Nephron (organoid): Measurements from ENCODE around the gene SLC38A3.
"Not testable (repeated sequence)": the region's sequence is repeated elsewhere in the genome, so short reads cannot be mapped to it uniquely, and the experiment has no call there.

ENCODE experiments used
- H3K27ac Mint-ChIP-seq, 3 experiments: 2 replicates each; pipeline ENCODE4 v1.8.0; 2020; ENCODE audit warnings: mixed read lengths in 3 of 3, mild to moderate bottlenecking in 2 of 3, moderate library complexity in 1 of 3
- H3K27me3 Mint-ChIP-seq: 2 replicates; pipeline ENCODE4 v1.8.0; 2021; ENCODE audit warnings: low read depth, mild to moderate bottlenecking, moderate library complexity, mixed read lengths
- H3K36me3 Mint-ChIP-seq: 2 replicates; pipeline ENCODE4 v1.8.0; 2020; ENCODE audit warnings: low read depth, mixed read lengths
- H3K4me1 Mint-ChIP-seq: 2 replicates; pipeline ENCODE4 v1.8.0; 2020; ENCODE audit warnings: mixed read lengths
- H3K4me3 Mint-ChIP-seq, 3 experiments: 2 replicates each; pipeline ENCODE4 v1.8.0; 2020; ENCODE audit warnings: mild to moderate bottlenecking in 3 of 3, mixed read lengths in 3 of 3, moderate library complexity in 2 of 3
- H3K9me3 Mint-ChIP-seq: 2 replicates; pipeline ENCODE4 v1.8.0; 2020; ENCODE audit warnings: mixed read lengths
- TF ChIP-seq, protein P1 (sequence below), 3 experiments: fragments of 200-600 bp; sonication (generic); IDR thresholded peaks; one replicate each; pipeline ENCODE4 v1.5.0; 2021; ENCODE audit warnings: antibody characterized with exemption in 3 of 3; ENCODE audit not compliant: unreplicated experiment in 3 of 3

SLC38A3 gene

DNA sequence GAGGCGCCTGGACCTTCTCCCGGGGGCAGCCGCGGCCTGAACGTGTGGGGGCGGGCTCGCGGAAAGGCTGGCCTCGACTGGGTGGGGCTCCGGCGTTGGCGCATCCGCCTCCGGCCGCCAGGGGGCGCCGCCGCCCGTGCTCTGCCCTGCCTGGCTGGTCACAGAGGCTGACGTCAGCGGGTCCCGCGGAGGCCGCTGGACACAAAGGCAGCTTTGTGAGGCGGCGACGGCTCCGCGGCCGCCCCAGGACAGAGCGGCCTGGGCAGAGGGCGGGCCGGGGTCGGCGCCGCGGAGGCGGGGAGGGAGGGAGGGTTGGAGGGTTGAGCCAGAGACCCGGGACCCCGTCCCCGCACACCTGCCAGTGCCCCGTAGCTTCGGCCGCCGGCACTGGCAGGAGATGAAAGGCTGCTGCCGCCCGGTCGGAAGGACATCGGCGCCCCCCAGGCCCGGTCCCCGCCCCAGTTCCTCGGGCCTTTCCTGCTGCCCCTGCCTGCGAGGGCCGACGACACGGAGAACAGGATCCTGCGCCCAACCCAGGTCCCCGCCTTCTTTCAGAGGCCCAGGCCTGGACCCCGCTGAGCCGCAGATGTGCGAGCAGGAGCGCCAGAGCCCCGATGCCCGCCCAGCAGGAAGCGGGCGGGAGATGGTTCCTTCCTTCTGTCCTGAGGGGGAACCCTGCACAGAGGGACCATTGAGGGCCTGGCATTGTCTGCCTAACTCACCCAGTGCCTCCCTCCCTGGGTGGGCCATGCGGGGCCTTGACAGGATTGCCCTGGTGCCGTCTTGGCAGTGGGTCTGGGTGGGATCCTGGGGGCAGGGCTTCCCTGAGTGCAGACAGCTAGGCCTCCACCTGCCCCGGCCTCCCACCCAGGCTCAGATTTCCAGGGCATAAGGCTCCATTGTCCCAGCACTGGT lies 55.2 kb downstream of the SLC38A3 start:
- H3K4me1 Mint-ChIP-seq: peaks cover 55% of the 10 kb centered on the region
- H3K36me3 Mint-ChIP-seq: peaks cover 16% of the 10 kb centered on the region
- peak overlapping the region; percentile 97 to 99 (median 99) for H3K27ac Mint-ChIP-seq
- no peaks in the 10 kb centered on the region for H3K9me3 Mint-ChIP-seq
- peak overlapping the region; percentile 79 to 87 (median 87) for H3K4me3 Mint-ChIP-seq
- TF ChIP-seq, protein P1, sequence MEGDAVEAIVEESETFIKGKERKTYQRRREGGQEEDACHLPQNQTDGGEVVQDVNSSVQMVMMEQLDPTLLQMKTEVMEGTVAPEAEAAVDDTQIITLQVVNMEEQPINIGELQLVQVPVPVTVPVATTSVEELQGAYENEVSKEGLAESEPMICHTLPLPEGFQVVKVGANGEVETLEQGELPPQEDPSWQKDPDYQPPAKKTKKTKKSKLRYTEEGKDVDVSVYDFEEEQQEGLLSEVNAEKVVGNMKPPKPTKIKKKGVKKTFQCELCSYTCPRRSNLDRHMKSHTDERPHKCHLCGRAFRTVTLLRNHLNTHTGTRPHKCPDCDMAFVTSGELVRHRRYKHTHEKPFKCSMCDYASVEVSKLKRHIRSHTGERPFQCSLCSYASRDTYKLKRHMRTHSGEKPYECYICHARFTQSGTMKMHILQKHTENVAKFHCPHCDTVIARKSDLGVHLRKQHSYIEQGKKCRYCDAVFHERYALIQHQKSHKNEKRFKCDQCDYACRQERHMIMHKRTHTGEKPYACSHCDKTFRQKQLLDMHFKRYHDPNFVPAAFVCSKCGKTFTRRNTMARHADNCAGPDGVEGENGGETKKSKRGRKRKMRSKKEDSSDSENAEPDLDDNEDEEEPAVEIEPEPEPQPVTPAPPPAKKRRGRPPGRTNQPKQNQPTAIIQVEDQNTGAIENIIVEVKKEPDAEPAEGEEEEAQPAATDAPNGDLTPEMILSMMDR (IDR thresholded peaks at IDR 0.05; ENCODE audit: unreplicated experiment in 3 of 3): peak; percentile 96 to 98 (median 96)
- H3K27me3 Mint-ChIP-seq: no peaks in the 10 kb centered on the region

DNA sequence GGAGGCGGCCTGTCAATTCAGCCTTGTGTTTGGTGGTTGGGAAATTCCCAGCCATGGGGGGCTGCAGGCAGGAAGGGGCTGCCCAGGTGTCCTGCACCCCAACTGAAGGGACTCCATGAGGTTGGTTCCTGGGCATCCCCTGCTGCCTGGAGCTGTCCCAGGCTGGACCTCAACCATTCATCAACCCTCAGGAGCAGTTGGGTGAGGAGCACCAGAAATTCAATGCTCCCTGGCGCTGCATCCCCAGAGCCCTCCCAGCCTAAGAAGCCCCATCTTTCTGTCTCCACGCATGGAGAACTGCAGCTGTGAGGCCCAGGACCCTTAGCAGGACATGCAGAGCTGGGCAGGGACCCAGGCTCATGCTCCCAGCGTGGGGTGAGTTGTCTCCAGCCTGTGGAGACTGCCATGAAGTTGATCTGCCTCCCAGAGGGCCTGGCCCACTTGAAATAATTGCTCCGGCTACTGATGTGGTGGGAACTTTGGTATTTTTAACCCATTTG lies 55.9 kb downstream of the SLC38A3 start:
- H3K27me3 Mint-ChIP-seq: no peaks in the 10 kb centered on the region
- TF ChIP-seq, protein P1 (IDR thresholded peaks at IDR 0.05; ENCODE audit: unreplicated experiment in 3 of 3): no peak
- peak overlapping the region; percentile 74 to 86 (median 80) for H3K4me3 Mint-ChIP-seq
- peaks cover 60% of the 10 kb centered on the region for H3K4me1 Mint-ChIP-seq
- peak overlapping the region; percentile 97 to 99 (median 99) for H3K27ac Mint-ChIP-seq
- H3K36me3 Mint-ChIP-seq: peaks cover 16% of the 10 kb centered on the region
- no peaks in the 10 kb centered on the region for H3K9me3 Mint-ChIP-seq

DNA sequence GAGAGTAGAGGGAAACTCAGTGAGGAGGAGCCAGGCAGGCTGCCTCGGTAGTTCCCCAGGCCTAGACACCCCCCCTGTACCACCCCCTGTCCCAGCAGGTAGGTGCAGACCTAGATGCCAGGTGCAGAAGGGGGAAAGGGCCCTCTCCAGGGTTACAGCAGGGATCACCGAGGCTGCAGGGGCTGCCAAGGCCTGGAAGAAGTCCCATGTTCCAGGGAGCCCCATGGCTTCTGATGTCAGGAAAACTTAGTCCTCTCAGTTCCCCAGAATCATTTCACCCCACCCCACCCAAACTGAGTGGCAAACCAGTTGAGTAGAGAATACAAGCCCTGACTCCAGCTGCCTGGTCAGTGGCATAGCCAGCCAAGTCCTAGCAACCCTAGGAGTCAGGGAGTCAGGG lies 56.4 kb downstream of the SLC38A3 start:
- Mint-ChIP-seq H3K4me1 (peaks cover 63% of the 10 kb centered on the region), H3K27me3 (no peaks in the 10 kb centered on the region), H3K4me3 (peak overlapping the region; percentile 74 to 86 (median 80)), H3K27ac (peak overlapping the region; percentile 97 to 99 (median 99)), H3K9me3 (no peaks in the 10 kb centered on the region), H3K36me3 (peaks cover 11% of the 10 kb centered on the region)
- TF ChIP-seq, protein P1 (IDR thresholded peaks at IDR 0.05; ENCODE audit: unreplicated experiment in 3 of 3): no peak

DNA sequence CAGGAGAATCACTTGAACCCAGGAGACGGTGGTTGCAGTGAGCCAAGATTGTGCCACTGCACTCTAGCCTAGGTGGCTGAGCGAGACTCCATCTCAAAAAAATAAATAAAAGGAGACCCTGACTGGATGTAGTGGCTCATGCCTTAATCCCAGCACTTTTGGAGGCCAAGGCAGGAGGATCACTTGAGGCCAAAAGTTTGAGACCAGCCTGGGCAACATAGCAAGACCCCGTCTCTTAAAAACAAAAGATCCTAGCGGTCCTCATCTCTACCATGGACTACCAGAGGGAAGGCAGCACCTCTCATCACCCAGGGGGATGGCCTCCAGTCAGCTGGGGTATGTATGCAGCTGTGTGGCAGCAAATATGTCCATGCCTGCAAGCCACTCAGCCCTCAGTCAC lies 57.1 kb downstream of the SLC38A3 start:
- peak overlapping the region in 2 of 3 experiments; percentile 59 for H3K4me3 Mint-ChIP-seq
- H3K27ac Mint-ChIP-seq: peak overlapping the region; percentile 97 to 99 (median 99)
- H3K36me3 Mint-ChIP-seq, H3K9me3 Mint-ChIP-seq, H3K27me3 Mint-ChIP-seq: not testable (repeated sequence)
- H3K4me1 Mint-ChIP-seq: peaks cover 69% of the 10 kb centered on the region

DNA sequence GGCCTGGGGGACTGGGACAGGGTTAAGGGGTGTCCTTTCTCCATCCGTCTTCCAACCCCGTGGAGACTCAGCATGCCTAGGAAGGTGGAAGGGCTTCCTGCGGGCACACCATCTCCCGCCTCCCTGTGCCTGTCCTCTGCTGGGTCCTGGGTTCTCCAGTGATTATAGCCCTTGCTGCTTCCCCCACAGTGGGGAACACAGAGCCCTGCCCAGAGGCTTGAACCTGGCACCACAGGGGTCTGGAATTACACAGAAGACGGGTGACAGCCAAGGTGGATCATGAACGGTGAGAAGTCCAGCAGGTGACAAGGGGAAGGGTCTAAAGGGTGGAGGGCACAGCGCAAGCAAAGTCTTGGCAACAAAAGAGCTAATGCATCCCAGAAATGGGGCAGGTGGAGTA lies 57.7 kb downstream of the SLC38A3 start:
- Mint-ChIP-seq H3K36me3 (no peaks in the 10 kb centered on the region), H3K27ac (peak overlapping the region; percentile 97 to 99 (median 99)), H3K27me3 (no peaks in the 10 kb centered on the region), H3K4me1 (peaks cover 70% of the 10 kb centered on the region), H3K9me3 (no peaks in the 10 kb centered on the region), H3K4me3 (peak overlapping the region; percentile 5 to 59 (median 59))
- TF ChIP-seq, protein P1 (IDR thresholded peaks at IDR 0.05; ENCODE audit: unreplicated experiment in 3 of 3): no peak

DNA sequence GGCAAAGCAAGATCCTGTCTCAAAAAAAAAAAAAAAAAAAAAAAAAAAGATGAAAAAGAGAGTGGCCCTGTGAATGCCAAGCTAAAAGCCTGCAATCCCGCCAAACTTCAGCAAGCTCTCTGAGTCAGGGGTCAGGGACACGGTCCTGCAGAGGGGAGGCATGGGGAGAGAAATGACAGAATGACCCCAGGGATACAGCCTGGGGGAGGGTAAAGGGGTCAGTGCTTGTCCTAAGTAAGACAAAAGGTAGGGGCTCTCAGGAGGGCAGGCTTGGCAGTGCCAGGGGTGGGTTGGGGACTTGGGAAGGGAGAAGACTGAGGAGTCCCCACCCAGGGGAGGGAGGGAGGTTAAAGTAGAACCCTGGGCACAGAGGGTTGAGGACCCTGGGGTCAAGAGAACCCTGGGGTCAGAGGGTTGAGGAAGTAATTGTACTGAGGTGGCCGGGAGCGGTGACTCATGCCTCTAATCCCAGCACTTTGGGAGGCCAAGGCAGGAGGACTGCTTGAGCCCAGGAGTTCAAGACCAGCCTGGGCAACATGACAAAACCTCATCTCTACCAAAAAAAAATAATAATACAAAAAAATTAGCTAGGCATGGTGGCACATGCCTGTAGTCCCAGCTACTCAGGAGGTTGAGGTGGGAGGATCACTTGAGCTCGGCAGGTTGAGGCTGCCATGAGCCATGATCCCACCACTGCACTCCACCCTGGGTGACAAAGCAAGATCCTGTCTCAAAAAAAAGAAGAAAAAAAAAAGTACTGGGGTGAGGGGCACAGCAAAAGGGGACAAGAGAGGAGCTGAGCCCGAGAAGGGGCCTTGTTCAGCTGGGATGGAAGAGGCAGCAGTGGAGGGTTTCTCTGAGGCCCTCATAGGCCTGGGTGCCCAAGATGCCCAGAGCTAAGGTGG lies 58.7 kb downstream of the SLC38A3 start:
- no peaks in the 10 kb centered on the region for H3K36me3 Mint-ChIP-seq
- TF ChIP-seq, protein P1 (IDR thresholded peaks at IDR 0.05; ENCODE audit: unreplicated experiment in 3 of 3): no peak
- peaks cover 71% of the 10 kb centered on the region for H3K4me1 Mint-ChIP-seq
- H3K4me3 Mint-ChIP-seq: peak overlapping the region; percentile 61 to 65 (median 62)
- H3K27me3 Mint-ChIP-seq: no peaks in the 10 kb centered on the region
- H3K27ac Mint-ChIP-seq: peak overlapping the region; percentile 97 to 99 (median 99)
- no peaks in the 10 kb centered on the region for H3K9me3 Mint-ChIP-seq
